Pericardium fibroblast (primary cell): ENCODE results near the gene SSR4. TPM values are rescaled to one million over a fixed set of nuclear protein-coding genes. Genes with fewer than 3 reads are reported as not detected.

Source experiments
- total RNA-seq: library from RNA; depleted of rRNA; stranded (reverse); fragments of >200 nt; gene quantifications from 2 replicates; pipeline ENCODE4 v1.2.3, GENCODE V29; 2015

Gene SSR4
- total RNA-seq = 256 and 443 TPM in 2 replicates

GRCh38 chrX:153794018-153794896 is at the start of gene SSR4, which contains the start of gene IDH3G:
Gene SSR4 (plus strand): TSS chrX:153794668. CDS start chrX:153794688, 20 bp downstream.
Gene IDH3G (minus strand): TSS chrX:153794375. CDS start chrX:153794326, 49 bp downstream.

GRCh38 chrX:153763989-153764755 is 30.3 kb upstream of the SSR4 start, which contains the start of gene PLXNB3:
Gene PLXNB3 (plus strand): TSS chrX:153764249. CDS start chrX:153765536, 1,287 bp downstream.

GRCh38 chrX:153780678-153781427 is 13.6 kb upstream of the SSR4 start, which contains the start of gene SRPK3:
Gene SRPK3 (plus strand): TSS chrX:153781041. CDS start chrX:153781087, 46 bp downstream.

GRCh38 chrX:153829799-153830639 is 35.6 kb downstream of the SSR4 start, which contains the start of gene PDZD4:
Gene PDZD4 (minus strand): TSS chrX:153830544. CDS start chrX:153830298, 246 bp downstream.

Other genes with a start within 250 kb of the SSR4 start
- 16.0 and 33.4 TPM in 2 replicates for gene CCNQ, start 195.5 kb upstream of the SSR4 start, total RNA-seq
- 0.93 TPM in 1 of 2 replicates, not detected in the other for gene DUSP9, start 147.5 kb upstream of the SSR4 start, total RNA-seq
- 0.09 and 0.35 TPM in 2 replicates for gene PNCK, start 120.9 kb upstream of the SSR4 start, total RNA-seq
- gene SLC6A8, start 106.7 kb upstream of the SSR4 start, total RNA-seq = 22.1 and 24.0 TPM in 2 replicates
- gene BCAP31, start 70.3 kb upstream of the SSR4 start, total RNA-seq = 79.2 and 110 TPM in 2 replicates
- gene ABCD1, start 69.8 kb upstream of the SSR4 start, total RNA-seq = 12.9 and 16.3 TPM in 2 replicates
- 1.6 and 7.5 TPM in 2 replicates for gene PLXNB3, start 30.4 kb upstream of the SSR4 start, total RNA-seq
- under 0.01 and 1.6 TPM in 2 replicates for gene SRPK3, start 13.6 kb upstream of the SSR4 start, total RNA-seq
- 80.7 and 86.6 TPM in 2 replicates for gene IDH3G, start 293 bp upstream of the SSR4 start, total RNA-seq
- gene PDZD4, start 35.9 kb downstream of the SSR4 start, total RNA-seq = 1.0 and 5.1 TPM in 2 replicates
- 0.34 and 0.47 TPM in 2 replicates for gene L1CAM, start 91.5 kb downstream of the SSR4 start, total RNA-seq
- gene AVPR2, start 110.0 kb downstream of the SSR4 start, total RNA-seq = 0.12 TPM in 1 of 2 replicates, not detected in the other
- gene ARHGAP4, start 131.6 kb downstream of the SSR4 start, total RNA-seq = 0.58 and 4.5 TPM in 2 replicates
- gene NAA10, start 140.4 kb downstream of the SSR4 start, total RNA-seq = 89.0 and 90.2 TPM in 2 replicates
- 0.12 and 0.94 TPM in 2 replicates for gene RENBP, start 150.0 kb downstream of the SSR4 start, total RNA-seq
- gene HCFC1, start 177.2 kb downstream of the SSR4 start, total RNA-seq = 28.7 and 31.3 TPM in 2 replicates
- 6.9 and 11.8 TPM in 2 replicates for gene TMEM187, start 178.1 kb downstream of the SSR4 start, total RNA-seq
- 86.6 and 190 TPM in 2 replicates for gene IRAK1, start 225.2 kb downstream of the SSR4 start, total RNA-seq